Adipose tissue (tissue), 3 donors: ENCODE measurements around the gene STPG4. TPM values are rescaled to one million over a fixed set of nuclear protein-coding genes. Genes with fewer than 3 reads are reported as not detected.

Experiments used
- H3K27ac ChIP-seq: one replicate; pipeline ENCODE4 v1.5.1; 2013; ENCODE audit warnings: low read depth, low read length
- WGBS, 3 donors: extraction: QIAGEN DNeasy Blood & Tissue Kit; methylation state at CpG; one replicate each; pipeline ENCODE4 v1.1.7; 2013; 5-methylcytosine and 5-hydroxymethylcytosine counted together
- polyA plus RNA-seq, 3 donors: library from polyadenylated mRNA; stranded (reverse); fragments of 200-250 nt; gene quantifications; one replicate each; pipeline ENCODE4 v1.2.3, GENCODE V29; 2013
- donor health status: healthy with polysubstance abuse.
- donor health status: Bipolar disorder and iron deficiency.
- donor health status: healthy.

The STPG4 gene
- polyA plus RNA-seq, 3 donors = 0.06 TPM; not detected in 2

GRCh38 chr2:47098953-47099352 lies 56.2 kb downstream of the STPG4 start:
- 86 to 97% (median 97%) methylated on average over 4 of the region's 4 CpGs for WGBS, 3 donors

GRCh38 chr2:47097563-47097962 lies 57.5 kb downstream of the STPG4 start:
- H3K27ac ChIP-seq = no peak overlapping the region
- 84 to 90% (median 87%) methylated on average over 4 of the region's 4 CpGs for WGBS, 3 donors

More at GRCh38 chr2:47098953-47099352, 56.2 kb downstream of the STPG4 start:
- H3K27ac ChIP-seq = no peak overlapping the region

GRCh38 chr2:47096451-47096850 lies 58.7 kb downstream of the STPG4 start:
- H3K27ac ChIP-seq = no peak overlapping the region
- WGBS, 3 donors = 89 to 94% (median 93%) methylated on average over 4 of the region's 4 CpGs

- 90 to 97% (median 96%) methylated on average over 5 of the region's 5 CpGs for WGBS, 3 donors
- no peak overlapping the region for H3K27ac ChIP-seq
These were observed 59.6 kb downstream of the STPG4 start for GRCh38 chr2:47095349-47096020.

- H3K27ac ChIP-seq = no peak overlapping the region
- WGBS, 3 donors = 77 to 90% (median 79%) methylated on average over 7 of the region's 7 CpGs
These were observed 60.5 kb downstream of the STPG4 start for GRCh38 chr2:47094511-47095142.

- 95 to 96% (median 96%) methylated on average over 8 of the region's 8 CpGs for WGBS, 3 donors
These were observed 61.5 kb downstream of the STPG4 start for GRCh38 chr2:47093626-47094025.

GRCh38 chr2:47092465-47092864 lies 62.6 kb downstream of the STPG4 start:
- 89 to 94% (median 91%) methylated on average over 4 to 5 of the region's 5 CpGs for WGBS, 3 donors

More at GRCh38 chr2:47093626-47094025, 61.5 kb downstream of the STPG4 start:
- no peak overlapping the region for H3K27ac ChIP-seq

GRCh38 chr2:47091118-47091517 lies 64.0 kb downstream of the STPG4 start:
- no peak overlapping the region for H3K27ac ChIP-seq
- 58 to 79% (median 62%) methylated on average over 2 of the region's 2 CpGs for WGBS, 3 donors

More at GRCh38 chr2:47092465-47092864, 62.6 kb downstream of the STPG4 start:
- no peak overlapping the region for H3K27ac ChIP-seq

GRCh38 chr2:47089083-47089464 lies 66.0 kb downstream of the STPG4 start:
- WGBS, 3 donors = 60 to 76% (median 65%) methylated on average over 6 of the region's 6 CpGs
- no peak overlapping the region for H3K27ac ChIP-seq

- 46 to 55% (median 49%) methylated on average over 5 of the region's 5 CpGs for WGBS, 3 donors
- H3K27ac ChIP-seq = no peak overlapping the region
These were observed 66.6 kb downstream of the STPG4 start for GRCh38 chr2:47088371-47089082.

GRCh38 chr2:47087051-47087450 lies 68.1 kb downstream of the STPG4 start:
- 66 to 81% (median 79%) methylated on average over 3 of the region's 3 CpGs for WGBS, 3 donors
- no peak overlapping the region for H3K27ac ChIP-seq

GRCh38 chr2:47086571-47086970 lies 68.5 kb downstream of the STPG4 start:
- H3K27ac ChIP-seq = no peak overlapping the region
- 63 to 77% (median 64%) methylated on average over 6 of the region's 6 CpGs for WGBS, 3 donors

- 33 to 50% (median 40%) methylated on average over 9 of the region's 9 CpGs for WGBS, 3 donors
- H3K27ac ChIP-seq = no peak overlapping the region
These were observed 69.0 kb downstream of the STPG4 start for GRCh38 chr2:47086054-47086471.

- no peak overlapping the region for H3K27ac ChIP-seq
- 65 to 81% (median 68%) methylated on average over 17 of the region's 17 CpGs for WGBS, 3 donors
These were observed 71.0 kb downstream of the STPG4 start for GRCh38 chr2:47083886-47084687.

GRCh38 chr2:47083485-47083884 lies 71.6 kb downstream of the STPG4 start:
- H3K27ac ChIP-seq = no peak overlapping the region
- 84 to 92% (median 90%) methylated on average over 3 of the region's 3 CpGs for WGBS, 3 donors

GRCh38 chr2:47083005-47083404 lies 72.1 kb downstream of the STPG4 start:
- H3K27ac ChIP-seq = no peak overlapping the region
- WGBS, 3 donors = 84 to 88% (median 85%) methylated on average over 6 of the region's 6 CpGs

GRCh38 chr2:47080888-47081301 lies 74.2 kb downstream of the STPG4 start:
- H3K27ac ChIP-seq = no peak overlapping the region
- 92 to 98% (median 93%) methylated on average over 7 of the region's 7 CpGs for WGBS, 3 donors
